HG02885 (cell line): ENCODE results near the gene CCDC187.
"Not testable (repeated sequence)": the region's sequence is repeated elsewhere in the genome, so short reads cannot be mapped to it uniquely, and the experiment has no call there.

ENCODE experiments used
- ATAC-seq: cut with Tn5 transposase; IDR thresholded peaks from one replicate; pipeline ENCODE4 v1.9.1; 2021; ENCODE audit warnings: mild to moderate bottlenecking; ENCODE audit not compliant: unreplicated experiment, poor library complexity

CCDC187 gene

GRCh38 chr9:136274786-136275654 is 28.9 kb downstream of the CCDC187 start:
- no peak for ATAC-seq

GRCh38 chr9:136273921-136274785 is 29.7 kb downstream of the CCDC187 start:
- no peak for ATAC-seq

- no peak for ATAC-seq
Measured at GRCh38 chr9:136273244-136273865, 30.5 kb downstream of the CCDC187 start.

- no peak for ATAC-seq
Measured at GRCh38 chr9:136270173-136270705, 33.7 kb downstream of the CCDC187 start.

GRCh38 chr9:136268735-136269134 is 35.2 kb downstream of the CCDC187 start:
- ATAC-seq = no peak

GRCh38 chr9:136268318-136268717 is 35.6 kb downstream of the CCDC187 start:
- ATAC-seq = no peak

GRCh38 chr9:136267261-136268111 is 36.4 kb downstream of the CCDC187 start:
- ATAC-seq = peak; percentile 83

- ATAC-seq = not testable (repeated sequence)
Measured at GRCh38 chr9:136266641-136267040, 37.3 kb downstream of the CCDC187 start.

- ATAC-seq = no peak
Measured at GRCh38 chr9:136265561-136266355, 38.1 kb downstream of the CCDC187 start.

GRCh38 chr9:136264441-136265405 is 39.2 kb downstream of the CCDC187 start:
- ATAC-seq = no peak

- ATAC-seq = no peak
Measured at GRCh38 chr9:136264031-136264430, 39.9 kb downstream of the CCDC187 start.

- ATAC-seq = no peak
Measured at GRCh38 chr9:136262671-136263178, 41.2 kb downstream of the CCDC187 start.

GRCh38 chr9:136261686-136262430 is 42.0 kb downstream of the CCDC187 start:
- no peak for ATAC-seq

- no peak for ATAC-seq
Measured at GRCh38 chr9:136260936-136261472, 42.9 kb downstream of the CCDC187 start.

GRCh38 chr9:136260521-136260920 is 43.4 kb downstream of the CCDC187 start:
- ATAC-seq = no peak

- no peak for ATAC-seq
Measured at GRCh38 chr9:136259836-136260235, 44.1 kb downstream of the CCDC187 start.

GRCh38 chr9:136259517-136259813 is 44.4 kb downstream of the CCDC187 start:
- no peak for ATAC-seq
